PC-3 (cell line): ENCODE measurements around the gene FAM237A.

Experiments used
- EZH2 ChIP-seq: fragments of 300-600 bp; sonication (generic); IDR thresholded peaks from one replicate; pipeline ENCODE4 v1.6.1; 2017; ENCODE audit warnings: antibody characterized with exemption, mild to moderate bottlenecking, low read length; ENCODE audit not compliant: unreplicated experiment
- TF ChIP-seq, protein P1 (sequence below): fragments of 300-600 bp; sonication (generic); conservative IDR thresholded peaks from 2 replicates; pipeline ENCODE4 v1.5.1; 2017; ENCODE audit warnings: antibody characterized with exemption, low read depth, mild to moderate bottlenecking, low read length

DNA sequence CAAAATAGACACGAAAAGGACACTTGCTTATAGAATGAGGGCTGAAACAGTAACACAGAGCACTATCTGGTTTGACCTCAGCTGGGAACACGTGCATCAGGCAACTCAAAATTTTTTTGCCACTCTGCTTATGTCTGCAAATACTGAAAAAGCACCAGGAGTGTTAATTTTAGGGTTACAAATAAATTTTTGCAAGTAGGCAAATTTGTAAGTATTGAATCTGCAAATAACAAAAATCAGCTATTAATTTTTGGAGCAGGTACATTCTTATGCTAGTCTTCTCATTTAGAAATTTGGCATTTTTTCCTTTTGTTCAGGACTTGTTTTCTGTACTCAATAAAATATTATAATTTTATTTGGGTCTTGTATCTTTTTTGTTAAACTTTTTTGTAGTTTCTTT, 46.2 kb downstream of the FAM237A start:
- no peak for TF ChIP-seq EZH2
- TF ChIP-seq, protein P1, sequence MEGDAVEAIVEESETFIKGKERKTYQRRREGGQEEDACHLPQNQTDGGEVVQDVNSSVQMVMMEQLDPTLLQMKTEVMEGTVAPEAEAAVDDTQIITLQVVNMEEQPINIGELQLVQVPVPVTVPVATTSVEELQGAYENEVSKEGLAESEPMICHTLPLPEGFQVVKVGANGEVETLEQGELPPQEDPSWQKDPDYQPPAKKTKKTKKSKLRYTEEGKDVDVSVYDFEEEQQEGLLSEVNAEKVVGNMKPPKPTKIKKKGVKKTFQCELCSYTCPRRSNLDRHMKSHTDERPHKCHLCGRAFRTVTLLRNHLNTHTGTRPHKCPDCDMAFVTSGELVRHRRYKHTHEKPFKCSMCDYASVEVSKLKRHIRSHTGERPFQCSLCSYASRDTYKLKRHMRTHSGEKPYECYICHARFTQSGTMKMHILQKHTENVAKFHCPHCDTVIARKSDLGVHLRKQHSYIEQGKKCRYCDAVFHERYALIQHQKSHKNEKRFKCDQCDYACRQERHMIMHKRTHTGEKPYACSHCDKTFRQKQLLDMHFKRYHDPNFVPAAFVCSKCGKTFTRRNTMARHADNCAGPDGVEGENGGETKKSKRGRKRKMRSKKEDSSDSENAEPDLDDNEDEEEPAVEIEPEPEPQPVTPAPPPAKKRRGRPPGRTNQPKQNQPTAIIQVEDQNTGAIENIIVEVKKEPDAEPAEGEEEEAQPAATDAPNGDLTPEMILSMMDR = no peak
